Hematopoietic multipotent progenitor cell (in vitro differentiated cells): Measurements from ENCODE around the gene SLITRK3. TPM values are rescaled to one million over a fixed set of nuclear protein-coding genes. Genes with fewer than 3 reads are reported as not detected.

Source experiments
- DNase-seq, 3 donors: peaks; one replicate each; pipeline ENCODE4 v3.0.0-alpha.2; 2011 to 2015; ENCODE audit warnings: low read depth in 2 of 3, low spot score in 2 of 3
- total RNA-seq: library from RNA; depleted of rRNA; stranded (reverse); fragments of >200 nt; gene quantifications from one replicate; pipeline ENCODE4 v1.2.3, GENCODE V29; 2012

The SLITRK3 gene, protein sequence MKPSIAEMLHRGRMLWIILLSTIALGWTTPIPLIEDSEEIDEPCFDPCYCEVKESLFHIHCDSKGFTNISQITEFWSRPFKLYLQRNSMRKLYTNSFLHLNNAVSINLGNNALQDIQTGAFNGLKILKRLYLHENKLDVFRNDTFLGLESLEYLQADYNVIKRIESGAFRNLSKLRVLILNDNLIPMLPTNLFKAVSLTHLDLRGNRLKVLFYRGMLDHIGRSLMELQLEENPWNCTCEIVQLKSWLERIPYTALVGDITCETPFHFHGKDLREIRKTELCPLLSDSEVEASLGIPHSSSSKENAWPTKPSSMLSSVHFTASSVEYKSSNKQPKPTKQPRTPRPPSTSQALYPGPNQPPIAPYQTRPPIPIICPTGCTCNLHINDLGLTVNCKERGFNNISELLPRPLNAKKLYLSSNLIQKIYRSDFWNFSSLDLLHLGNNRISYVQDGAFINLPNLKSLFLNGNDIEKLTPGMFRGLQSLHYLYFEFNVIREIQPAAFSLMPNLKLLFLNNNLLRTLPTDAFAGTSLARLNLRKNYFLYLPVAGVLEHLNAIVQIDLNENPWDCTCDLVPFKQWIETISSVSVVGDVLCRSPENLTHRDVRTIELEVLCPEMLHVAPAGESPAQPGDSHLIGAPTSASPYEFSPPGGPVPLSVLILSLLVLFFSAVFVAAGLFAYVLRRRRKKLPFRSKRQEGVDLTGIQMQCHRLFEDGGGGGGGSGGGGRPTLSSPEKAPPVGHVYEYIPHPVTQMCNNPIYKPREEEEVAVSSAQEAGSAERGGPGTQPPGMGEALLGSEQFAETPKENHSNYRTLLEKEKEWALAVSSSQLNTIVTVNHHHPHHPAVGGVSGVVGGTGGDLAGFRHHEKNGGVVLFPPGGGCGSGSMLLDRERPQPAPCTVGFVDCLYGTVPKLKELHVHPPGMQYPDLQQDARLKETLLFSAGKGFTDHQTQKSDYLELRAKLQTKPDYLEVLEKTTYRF
- total RNA-seq, result not detected

DNA sequence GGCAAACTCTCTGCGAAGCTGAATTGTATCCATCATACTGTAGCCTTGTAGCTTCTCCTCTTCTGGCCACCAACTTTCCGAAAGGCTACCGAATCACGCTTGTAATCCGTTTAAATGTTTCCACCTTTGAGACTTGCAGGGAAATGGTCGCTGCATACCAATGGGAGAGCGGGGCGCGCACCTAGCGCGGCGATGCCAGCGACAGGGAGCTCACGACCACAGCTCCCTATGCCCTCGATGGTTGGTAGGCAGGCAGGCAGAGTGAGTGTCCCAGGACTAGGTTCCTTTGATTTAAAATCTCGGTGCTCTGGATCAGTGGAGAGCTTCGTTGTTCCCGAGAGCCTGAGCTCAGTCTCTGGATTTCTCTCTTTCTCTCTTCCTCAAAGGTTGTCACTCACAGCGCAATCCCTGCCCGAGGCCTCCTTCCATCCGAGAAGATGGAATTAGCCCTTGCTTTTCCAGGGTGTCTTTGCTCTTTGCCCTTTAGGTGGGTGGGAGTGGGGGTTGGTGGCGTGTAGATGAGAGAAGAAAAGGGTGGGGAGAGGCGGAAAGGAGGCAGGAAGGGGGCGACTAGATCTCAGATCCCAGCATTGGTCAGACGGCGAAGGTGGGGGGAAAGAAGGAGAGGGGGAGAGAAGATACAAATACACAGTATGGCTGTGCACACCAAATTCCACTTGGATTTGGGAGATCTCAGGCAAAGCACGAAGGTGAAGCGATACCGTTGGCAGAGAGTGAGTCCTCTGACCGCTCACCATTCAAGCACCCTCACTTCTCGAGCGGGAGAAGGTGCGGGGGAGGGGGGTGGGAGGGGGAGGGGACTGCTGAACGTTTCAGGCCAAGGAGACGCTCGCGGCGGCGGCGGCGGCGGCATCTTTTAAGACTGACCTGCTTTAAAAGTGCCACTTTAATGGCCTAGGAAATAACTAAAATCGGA lies at the start of gene SLITRK3:
Gene SLITRK3, minus strand, starts transcription at position 745 of the 937 bp plus-strand sequence. CDS start 5,554 bp downstream, outside the sequence.
- no peak for DNase-seq

DNA sequence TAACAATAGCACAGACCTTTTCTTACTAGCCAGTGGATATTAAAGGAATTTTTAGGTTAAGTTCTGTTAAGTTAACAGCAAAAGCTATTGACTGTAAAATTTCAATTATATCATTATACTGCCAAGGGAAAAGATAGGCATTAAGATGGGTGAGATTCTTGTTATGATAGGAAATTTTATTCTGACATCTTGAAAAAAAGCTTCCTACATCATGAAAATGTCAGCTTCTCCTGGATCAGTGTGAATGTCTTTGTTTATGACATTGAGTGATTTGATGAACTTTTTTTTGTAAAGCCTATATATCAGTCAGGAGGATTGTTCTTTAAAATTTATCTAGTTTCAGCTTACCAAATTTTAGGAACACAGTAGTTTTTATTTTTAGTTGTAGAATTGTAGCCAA lies 47.4 kb upstream of the SLITRK3 start:
- no peak for DNase-seq

DNA sequence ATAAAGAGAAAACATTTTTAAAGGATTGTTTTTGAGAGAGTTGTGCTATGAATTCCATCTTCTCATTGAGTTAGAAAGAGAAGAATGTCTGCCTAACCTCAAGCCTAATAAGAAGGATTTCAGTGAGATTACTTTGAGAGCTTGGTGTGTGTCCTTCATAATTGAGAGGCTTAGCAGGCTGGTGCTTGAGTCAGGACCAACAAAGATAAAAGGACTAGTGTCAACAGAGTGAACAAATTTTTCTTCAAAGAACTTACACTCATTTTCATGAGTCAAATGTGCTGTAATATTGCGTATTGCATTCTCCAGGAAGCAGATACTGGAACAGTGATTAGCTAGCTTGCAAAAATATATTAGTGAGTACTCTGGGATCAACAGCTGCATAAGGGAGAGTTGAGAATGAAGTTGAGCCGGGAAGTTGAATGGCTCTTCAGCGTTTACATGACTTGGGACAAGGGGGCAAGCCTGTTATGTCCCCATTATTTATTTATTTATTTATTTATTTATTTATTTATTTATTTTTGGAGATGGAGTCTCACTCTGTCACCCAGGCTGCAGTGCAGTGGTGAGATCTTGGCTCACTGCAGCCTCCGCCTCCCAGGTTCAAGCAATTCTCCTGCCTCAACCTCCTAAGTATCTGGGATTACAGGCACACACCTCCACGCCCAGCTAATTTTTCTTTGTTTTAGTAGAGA lies 37.5 kb upstream of the SLITRK3 start:
- no peak for DNase-seq

DNA sequence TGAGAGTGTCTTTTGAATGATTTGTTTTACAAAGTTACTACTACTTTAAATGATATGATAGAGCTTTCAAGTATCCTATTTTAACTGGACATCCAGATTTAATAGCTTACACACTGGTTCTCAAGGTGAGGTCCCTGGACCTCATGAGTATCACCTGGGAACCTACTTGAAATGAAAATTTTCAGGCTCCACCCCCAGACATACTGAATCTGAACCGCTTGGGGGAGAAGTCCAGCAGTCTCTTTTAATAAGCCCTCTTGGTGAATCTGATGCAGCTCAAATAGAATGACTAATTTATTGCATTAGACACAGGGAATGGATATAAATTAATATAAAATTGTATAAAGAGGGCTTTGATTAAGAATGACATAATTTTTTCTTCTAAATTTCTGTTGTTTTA lies 29.4 kb upstream of the SLITRK3 start:
- DNase-seq, result no peak

DNA sequence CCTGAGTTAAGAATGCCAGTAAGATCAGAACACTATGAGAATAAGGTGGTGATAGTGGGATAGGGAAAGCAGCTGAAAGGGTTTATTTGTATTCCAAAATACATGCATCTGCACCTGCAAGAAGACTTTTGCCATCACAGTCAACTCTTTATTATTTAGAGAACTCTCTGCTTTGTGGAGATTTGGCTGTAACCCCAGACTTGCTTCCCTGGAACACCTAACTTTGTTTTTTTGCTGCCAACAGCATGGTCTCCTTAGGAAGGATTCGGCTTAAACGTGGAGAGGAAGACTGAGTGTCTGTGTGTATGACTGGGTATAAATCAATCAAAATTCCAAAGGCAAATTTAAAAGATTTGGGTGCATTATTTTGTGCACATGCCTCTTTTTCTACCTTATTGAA lies 21.6 kb upstream of the SLITRK3 start:
- DNase-seq, result no peak

DNA sequence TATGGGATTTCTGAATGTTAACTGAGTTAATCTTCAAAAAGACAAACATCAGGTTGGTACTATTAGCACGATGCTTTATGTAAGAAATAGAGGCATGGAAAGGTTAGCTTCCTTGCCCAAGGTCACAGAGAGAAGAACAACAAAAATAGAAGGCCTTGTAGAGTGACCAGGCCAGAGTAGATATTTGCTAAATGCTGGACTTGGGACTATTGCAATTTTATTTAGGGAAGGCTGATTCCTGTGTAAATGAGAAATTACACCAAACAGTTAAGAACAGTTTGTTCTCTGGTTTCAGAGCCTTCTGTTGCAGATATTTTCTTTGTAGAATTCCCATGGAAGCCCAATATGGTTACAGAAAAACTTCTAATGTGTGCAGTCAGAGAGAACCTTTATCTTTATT lies 16.4 kb upstream of the SLITRK3 start:
- no peak for DNase-seq

DNA sequence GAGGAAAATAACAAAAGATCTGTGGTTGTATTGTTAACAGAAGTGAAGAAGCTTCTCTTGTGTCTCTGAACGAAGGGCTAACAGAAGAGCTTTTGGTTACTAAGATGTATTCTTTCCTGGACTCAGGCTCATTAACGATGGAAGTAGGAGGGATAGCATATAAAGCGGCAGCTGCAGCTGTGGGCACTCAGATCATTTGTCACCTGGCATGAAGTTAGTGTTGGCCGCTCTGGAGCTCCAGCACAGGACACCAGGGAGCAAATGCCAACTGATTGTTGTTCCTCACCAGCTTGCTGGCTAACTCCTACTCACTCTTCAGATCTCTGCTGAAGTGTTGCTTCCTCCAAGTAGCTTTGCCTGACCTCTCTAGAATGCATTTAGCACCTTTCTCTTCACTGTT lies 15.5 kb upstream of the SLITRK3 start:
- no peak for DNase-seq

DNA sequence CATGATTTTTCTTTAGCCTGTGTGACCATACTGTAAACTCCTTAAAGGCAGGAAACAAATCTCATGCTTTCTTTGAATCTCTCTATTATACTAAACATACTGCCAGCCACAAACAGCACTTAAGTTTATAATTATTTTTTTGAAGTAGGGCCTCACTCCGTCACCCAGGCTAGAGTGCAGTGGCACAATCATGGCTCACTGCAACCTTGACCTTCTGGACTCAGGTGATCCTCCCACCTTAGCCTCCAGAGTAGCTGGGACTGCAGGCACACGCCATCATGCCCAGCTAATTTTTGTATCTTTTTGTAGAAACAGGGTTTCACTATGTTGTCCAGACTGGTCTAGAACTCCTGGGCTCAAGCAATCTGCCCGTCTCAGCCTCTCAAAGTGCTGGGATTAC lies 14.5 kb upstream of the SLITRK3 start:
- no peak for DNase-seq

DNA sequence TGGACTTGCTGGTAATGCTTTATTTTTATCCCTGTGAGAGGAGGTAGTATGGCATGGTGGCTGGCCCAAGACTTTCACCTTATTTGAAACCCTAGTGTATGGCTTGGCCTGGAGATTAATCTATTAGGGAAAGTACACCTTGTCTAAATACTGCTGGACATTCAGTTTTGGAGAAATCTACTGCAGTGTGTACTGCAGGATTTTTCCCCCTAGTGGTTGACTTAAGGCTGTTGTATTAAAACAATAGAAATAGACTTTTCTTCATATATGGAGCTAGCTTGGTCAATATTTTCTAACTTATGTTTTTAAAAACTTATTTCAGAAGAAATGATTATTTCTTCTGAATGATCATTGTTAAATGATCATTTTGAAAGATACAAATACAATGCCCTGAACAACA lies 13.9 kb upstream of the SLITRK3 start:
- no peak for DNase-seq

DNA sequence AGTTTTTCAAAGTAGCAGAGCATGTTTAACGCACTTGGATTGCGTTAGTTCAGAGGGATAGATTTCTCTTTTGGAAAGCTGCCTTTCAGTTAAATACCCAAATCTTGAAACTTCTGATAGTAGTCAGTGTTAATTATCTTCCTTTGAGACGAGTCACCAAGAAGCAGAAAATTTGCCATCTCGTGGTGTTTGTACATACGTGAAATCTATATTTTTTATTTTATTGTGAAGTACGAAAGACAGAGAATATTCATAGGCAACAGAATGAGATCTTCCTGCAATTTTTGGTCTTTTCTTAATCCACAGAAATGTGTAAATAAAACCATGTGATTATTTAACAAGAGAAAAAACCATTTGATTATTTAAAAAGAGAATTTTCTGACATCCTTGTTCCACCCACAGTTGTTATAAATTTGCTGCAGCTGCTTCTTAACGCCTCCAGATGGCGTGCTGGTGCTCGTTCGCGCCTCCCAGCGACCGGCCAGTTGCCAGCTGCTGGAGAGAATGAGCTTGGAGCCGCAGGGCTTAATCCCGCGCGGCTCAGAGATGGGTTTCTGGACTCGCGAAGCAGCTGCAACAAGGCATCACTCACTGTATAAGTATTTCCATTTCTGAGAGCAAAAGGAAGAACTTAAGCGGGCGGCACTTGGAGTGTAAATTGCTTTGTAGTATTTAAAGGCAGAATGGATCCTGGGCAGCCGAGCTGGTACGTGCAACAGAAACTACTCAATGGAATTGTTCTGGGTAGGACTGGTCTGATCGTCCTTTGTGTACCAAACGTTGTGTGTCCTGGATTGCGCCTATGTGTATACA lies 10.5 kb upstream of the SLITRK3 start:
- DNase-seq, result peak in 2 of 3 donors; percentile 68 to 79

DNA sequence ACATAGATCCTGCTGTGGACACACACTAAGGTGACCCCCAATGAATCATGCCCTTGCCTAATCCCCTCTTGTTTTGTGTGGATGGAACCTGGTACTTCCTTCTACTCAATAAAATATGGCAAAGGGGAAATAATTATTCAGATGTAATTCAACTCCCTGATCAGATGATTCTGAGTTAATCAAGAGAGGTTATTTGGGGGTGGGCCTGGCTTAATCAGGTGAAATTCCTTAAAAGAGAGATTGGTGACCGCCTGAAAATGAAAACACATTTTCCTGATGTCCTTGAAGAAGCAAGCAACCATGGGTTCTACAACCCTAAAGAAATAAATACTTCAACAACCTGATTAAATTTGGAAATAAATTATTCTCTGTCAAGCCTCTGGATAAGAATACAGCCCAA lies 8.3 kb upstream of the SLITRK3 start:
- DNase-seq, result no peak

DNA sequence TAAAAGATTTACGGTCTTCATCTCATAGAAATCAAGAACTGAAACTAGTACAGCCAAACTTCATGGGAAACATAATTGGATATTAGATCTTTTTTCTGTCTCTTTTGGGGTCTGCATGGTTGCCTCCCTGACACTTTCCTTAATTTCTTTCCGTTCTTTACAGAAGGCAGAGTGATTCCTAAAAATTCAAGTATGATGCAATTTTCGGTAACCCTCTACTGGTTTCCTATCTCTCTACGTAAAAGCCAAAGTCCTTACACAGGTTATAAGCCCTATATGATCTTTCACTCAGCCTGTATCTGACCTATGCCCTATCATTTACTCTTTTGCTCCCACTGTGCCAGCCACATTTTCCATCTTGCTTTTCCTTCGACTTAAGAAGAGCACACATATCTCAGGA lies 6.8 kb upstream of the SLITRK3 start:
- DNase-seq, result no peak

DNA sequence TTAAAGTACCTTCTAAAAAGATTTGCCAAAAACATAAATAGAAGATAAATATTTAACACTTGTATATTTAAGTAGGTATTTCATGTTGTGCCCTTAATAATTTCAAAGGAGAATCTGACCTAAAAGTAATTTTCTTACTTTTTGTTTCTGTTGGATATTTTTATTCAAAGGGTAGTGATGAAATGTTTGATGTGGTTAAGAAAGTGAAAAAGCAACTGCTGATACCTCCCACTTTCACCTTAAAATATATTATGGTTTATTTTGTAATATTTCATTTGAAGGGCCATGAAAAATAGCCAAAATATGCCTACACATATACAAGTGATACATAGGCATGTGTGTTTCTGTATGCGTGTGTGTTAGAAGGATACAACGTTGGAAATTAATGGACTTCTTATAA lies 5.8 kb upstream of the SLITRK3 start:
- DNase-seq, result no peak

DNA sequence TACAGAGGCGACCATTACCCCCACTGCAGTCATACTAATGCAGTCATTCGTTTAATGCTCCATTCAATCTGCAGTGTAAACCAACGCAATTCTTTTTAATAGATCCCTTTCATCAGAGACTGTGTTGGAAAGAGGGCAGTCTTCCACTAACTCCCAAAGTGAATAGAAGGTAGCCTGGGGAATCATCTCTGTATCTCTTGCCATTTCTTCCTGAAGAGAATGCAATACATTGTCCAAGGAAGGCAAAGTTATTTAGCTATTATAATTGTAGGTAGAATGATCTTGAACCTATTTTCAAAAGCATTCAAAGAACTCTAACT lies 1.3 kb upstream of the SLITRK3 start:
- DNase-seq, result no peak

DNA sequence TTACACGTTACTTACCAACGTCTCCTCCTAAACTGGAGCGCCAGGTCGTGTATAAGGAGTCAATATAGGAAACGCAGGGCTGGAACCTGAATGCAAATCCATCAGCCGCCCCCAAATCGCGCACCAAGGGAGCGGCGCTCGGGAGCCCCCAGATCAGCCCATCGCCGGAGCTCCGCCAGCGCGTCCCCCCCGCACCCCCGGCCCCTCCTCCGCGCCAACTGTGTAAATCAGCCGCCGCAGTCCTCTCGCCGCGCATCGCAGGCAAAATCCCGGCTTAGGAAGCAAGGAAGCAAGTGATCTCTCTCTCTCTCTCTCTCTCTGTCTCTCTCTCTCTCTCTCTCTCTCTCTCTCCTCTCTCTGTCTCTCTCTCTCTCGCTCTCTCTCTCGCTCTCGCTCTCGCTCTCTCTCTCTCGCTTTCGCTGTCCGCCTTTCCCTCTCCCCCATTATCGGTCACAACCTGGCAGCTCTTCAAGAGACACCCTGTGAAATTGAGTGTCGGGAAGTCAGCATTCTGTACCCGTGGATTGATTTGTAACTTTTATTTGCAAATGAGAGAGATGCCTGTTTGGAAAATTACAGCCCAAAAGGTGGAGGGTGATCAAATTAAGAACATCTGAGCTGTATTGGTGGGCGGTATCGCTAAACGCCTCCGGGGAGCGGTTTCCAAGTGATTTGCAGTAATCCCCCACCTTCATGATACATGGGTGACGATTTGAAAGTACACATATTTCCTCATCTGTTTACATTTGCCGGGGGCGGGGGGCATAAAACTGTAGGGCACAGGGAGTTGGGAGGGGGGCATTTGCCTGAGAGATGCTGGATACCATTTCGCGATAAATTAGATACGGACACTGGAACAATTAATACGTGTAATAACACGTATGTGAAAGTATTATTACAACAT lies 645 bp upstream of the SLITRK3 start:
- no peak for DNase-seq

DNA sequence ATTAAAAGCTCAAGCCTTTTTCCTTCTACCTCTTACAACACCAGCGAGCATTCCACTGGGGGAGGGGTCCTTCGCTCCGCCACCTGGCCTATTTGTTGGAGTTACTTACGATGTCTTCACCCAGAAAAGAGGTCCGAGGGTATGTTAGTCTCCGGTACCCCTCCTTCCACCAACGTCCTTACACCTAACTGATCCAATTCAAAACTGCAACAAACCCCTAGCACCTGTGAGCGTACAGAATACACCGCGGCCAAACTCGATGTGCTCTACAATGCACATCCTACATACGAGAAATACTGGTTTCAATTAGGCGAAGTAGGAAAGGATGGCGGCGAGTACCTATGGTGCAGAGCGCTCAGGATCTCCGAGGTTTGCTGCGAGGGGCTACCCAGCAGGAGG lies 944 bp downstream of the SLITRK3 start:
- DNase-seq, result no peak

DNA sequence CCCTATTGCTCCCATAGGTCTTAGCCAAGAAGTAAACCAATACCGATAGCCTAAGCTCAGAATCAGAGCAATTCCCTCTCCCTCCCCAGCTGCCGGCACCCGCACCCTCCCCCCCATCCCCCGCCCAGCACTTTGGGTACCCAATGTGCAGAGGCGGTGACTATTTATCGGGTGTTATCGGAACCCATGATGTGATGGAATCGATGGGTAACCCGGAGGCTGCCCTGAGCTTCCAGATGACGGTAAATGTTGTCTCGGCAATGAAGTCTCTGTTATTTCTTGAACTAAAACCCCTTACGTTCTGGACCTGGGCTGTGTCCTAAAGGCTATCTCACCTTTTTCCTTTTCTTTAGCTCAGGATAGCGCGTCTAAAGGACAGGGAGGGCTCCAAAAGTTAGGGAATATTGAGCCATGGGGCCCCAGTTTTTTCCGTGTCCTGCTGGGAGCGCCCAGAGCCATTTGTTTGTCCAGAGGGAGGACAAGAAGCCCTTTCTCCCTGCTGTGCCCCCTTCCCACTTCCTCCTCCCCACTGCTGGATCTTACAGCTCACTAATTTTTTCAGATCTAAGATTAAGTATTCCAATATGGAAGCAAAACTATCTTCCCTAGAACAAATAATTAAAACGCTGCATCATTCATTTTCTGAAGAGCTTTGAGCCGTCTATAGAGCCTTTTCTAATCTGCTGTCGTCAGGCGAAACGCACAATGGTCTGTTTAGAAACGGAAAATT lies 1.5 kb downstream of the SLITRK3 start:
- DNase-seq, result no peak
